Rectal smooth muscle tissue (tissue), 1 donor: ENCODE results near the gene BPIFB4.
"Not testable (repeated sequence)": the region's sequence is repeated elsewhere in the genome, so short reads cannot be mapped to it uniquely, and the experiment has no call there.

Experiments
- H3K27ac ChIP-seq: one replicate; pipeline ENCODE4 v1.7.0; 2013; ENCODE audit warnings: low read depth, low read length, inconsistent platforms
- H3K27me3 ChIP-seq: one replicate; pipeline ENCODE4 v1.7.0; 2013; ENCODE audit warnings: low read length; ENCODE audit not compliant: control insufficient read depth, insufficient read depth
- H3K36me3 ChIP-seq: one replicate; pipeline ENCODE4 v1.7.0; 2013; ENCODE audit warnings: low read length; ENCODE audit not compliant: control insufficient read depth, insufficient read depth
- H3K4me1 ChIP-seq: one replicate; pipeline ENCODE4 v1.7.0; 2013; ENCODE audit warnings: low read length; ENCODE audit not compliant: control insufficient read depth, insufficient read depth
- H3K4me3 ChIP-seq: one replicate; pipeline ENCODE4 v1.7.0; 2013; ENCODE audit warnings: low read length
- H3K9ac ChIP-seq: one replicate; pipeline ENCODE4 v1.7.0; 2013; ENCODE audit warnings: low read length

The BPIFB4 gene

GRCh38 chr20:33097001-33097400, 17.6 kb downstream of the BPIFB4 start:
- Histone ChIP-seq H3K27ac (no peak overlapping the region), H3K36me3 (no peaks in the 10 kb centered on the region), H3K4me1 (no peaks in the 10 kb centered on the region), H3K9ac (no peak overlapping the region), H3K4me3 (no peak overlapping the region), H3K27me3 (no peaks in the 10 kb centered on the region)

- Histone ChIP-seq H3K27ac (no peak overlapping the region), H3K27me3 (no peaks in the 10 kb centered on the region), H3K36me3 (no peaks in the 10 kb centered on the region), H3K9ac (no peak overlapping the region), H3K4me3 (no peak overlapping the region), H3K4me1 (no peaks in the 10 kb centered on the region)
Measured at GRCh38 chr20:33099843-33100538, 20.5 kb downstream of the BPIFB4 start.

GRCh38 chr20:33103556-33103955, 24.1 kb downstream of the BPIFB4 start:
- H3K27ac ChIP-seq = no peak overlapping the region
- H3K36me3 ChIP-seq = no peaks in the 10 kb centered on the region
- H3K4me1 ChIP-seq = no peaks in the 10 kb centered on the region
- H3K9ac ChIP-seq = no peak overlapping the region
- H3K4me3 ChIP-seq = no peak overlapping the region
- H3K27me3 ChIP-seq = no peaks in the 10 kb centered on the region

- H3K9ac ChIP-seq = no peak overlapping the region
- H3K27ac ChIP-seq = no peak overlapping the region
- no peak overlapping the region for H3K4me3 ChIP-seq
- H3K4me1 ChIP-seq = no peaks in the 10 kb centered on the region
- no peaks in the 10 kb centered on the region for H3K36me3 ChIP-seq
- H3K27me3 ChIP-seq = no peaks in the 10 kb centered on the region
Measured at GRCh38 chr20:33104336-33104735, 24.9 kb downstream of the BPIFB4 start.

- Histone ChIP-seq H3K9ac (no peak overlapping the region), H3K27ac (no peak overlapping the region)
Measured at GRCh38 chr20:33105316-33105924, 26.0 kb downstream of the BPIFB4 start.

DNA sequence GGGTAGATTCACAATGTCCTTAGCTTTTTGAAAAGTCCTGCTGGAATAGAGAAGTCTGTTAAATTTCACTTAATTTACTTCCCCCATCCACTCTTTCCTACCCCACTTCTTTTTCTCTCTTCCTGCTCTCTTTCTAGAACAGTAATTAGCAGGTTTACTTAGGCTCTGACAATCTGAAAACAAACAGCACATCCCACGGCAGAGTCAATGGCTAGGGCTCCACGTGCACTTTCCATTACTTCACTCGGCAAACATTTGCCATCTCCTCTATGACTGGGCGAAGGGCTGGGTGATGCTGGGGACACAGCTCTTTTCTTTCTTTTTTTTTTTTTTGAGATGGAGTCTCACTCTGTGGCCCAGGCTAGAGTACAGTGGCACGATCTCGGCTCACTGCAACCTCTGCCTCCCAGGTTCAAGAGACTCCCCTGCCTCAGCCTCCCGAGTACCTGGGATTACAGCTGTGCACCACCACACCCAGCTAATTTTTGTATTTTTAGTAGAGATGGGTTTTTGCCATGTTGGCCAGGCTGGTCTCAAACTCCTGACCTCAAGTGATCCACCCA, 26.7 kb downstream of the BPIFB4 start:
- not testable (repeated sequence) for H3K4me1 ChIP-seq, H3K9ac ChIP-seq, H3K36me3 ChIP-seq, H3K27ac ChIP-seq, H3K27me3 ChIP-seq, H3K4me3 ChIP-seq

More at GRCh38 chr20:33105316-33105924, 26.0 kb downstream of the BPIFB4 start:
- no peaks in the 10 kb centered on the region for H3K27me3 ChIP-seq
- H3K36me3 ChIP-seq = no peaks in the 10 kb centered on the region
- H3K4me3 ChIP-seq = no peak overlapping the region
- H3K4me1 ChIP-seq = no peaks in the 10 kb centered on the region

DNA sequence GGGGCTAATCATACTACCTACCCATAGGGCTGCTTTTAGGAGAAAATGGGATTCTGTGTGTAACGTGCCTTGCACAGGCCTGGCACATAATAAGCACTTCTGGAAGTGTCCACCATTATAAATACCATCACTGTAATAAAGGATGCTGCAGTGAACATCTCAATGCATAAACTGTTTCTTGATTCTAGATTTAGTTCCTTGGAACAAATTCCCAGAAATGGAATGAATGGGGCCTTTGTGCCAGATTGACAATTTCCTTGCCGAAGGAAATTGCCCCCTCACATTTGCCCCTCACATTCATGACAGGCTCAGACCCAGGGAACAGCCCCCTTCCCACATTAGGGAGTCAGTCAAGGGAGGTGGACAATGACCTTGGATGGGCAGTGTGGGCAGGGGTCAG, 29.2 kb downstream of the BPIFB4 start:
- H3K27me3 ChIP-seq = no peaks in the 10 kb centered on the region
- H3K36me3 ChIP-seq = no peaks in the 10 kb centered on the region
- no peak overlapping the region for H3K9ac ChIP-seq
- no peak overlapping the region for H3K27ac ChIP-seq
- H3K4me1 ChIP-seq = no peaks in the 10 kb centered on the region
- H3K4me3 ChIP-seq = no peak overlapping the region

GRCh38 chr20:33110147-33110825, 30.8 kb downstream of the BPIFB4 start:
- Histone ChIP-seq H3K27ac (no peak overlapping the region), H3K4me1 (no peaks in the 10 kb centered on the region), H3K36me3 (no peaks in the 10 kb centered on the region), H3K4me3 (no peak overlapping the region), H3K9ac (no peak overlapping the region), H3K27me3 (no peaks in the 10 kb centered on the region)

DNA sequence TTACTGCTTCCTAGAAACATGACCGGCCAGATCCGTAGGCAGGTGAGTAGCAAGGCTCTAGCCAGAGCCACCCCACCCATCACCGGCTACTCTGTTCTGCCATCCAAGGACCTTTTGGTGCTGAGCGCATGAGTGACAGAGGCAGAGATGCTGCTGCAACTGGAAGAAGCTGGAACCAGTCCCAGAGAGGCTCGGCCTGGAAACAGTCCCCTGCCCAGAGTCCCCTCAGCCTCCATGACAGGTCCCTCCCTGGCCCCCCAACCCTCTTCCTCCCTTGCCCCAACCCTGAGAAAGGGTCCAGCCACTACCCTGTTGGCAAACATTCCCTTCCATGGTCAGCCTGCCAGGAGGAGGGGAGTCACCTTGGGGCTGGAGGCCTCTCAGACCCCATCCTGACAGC, 31.9 kb downstream of the BPIFB4 start:
- H3K4me1 ChIP-seq = no peaks in the 10 kb centered on the region
- H3K9ac ChIP-seq = no peak overlapping the region
- no peak overlapping the region for H3K4me3 ChIP-seq
- no peak overlapping the region for H3K27ac ChIP-seq
- H3K36me3 ChIP-seq = no peaks in the 10 kb centered on the region
- no peaks in the 10 kb centered on the region for H3K27me3 ChIP-seq

DNA sequence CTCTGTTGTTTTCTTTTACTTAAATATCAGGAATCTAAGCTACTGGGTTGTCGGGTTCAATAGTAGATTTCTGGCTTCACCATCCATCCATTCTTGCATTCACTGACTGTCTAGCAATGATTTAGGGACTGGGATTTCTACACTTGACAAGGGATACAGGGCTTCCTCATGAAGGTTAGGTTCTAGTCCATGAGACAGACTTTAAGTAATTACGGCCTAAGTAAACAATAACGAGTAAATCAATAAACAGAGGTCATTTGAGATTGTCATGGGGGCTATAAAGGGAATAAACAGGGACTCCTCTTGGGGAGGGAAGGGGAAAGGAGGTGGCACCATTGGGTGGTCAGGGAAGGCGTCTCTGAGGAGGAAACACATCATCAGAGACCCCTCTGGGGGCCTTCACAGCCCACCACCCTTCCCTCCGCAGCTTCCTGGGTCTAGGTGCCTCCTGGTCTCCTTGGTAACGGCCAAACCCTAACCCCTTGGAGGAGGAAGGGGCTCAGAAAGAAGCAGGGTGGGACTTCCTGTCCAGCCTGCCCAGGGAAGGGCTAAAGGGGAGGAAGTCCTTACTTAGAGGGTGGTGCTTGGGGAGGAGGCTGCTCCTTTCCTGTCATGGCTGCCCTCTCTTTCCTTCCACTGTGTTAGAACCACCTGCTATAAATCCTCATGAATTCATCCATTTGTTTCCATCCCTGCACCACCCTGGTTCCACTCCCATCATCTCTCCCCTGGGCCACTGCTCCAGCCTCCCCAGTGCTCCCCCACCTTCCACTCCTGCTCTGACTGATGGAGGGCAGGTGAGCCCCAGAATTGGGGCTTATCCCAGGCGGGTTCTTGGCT, 33.3 kb downstream of the BPIFB4 start:
- no peaks in the 10 kb centered on the region for H3K4me1 ChIP-seq

DNA sequence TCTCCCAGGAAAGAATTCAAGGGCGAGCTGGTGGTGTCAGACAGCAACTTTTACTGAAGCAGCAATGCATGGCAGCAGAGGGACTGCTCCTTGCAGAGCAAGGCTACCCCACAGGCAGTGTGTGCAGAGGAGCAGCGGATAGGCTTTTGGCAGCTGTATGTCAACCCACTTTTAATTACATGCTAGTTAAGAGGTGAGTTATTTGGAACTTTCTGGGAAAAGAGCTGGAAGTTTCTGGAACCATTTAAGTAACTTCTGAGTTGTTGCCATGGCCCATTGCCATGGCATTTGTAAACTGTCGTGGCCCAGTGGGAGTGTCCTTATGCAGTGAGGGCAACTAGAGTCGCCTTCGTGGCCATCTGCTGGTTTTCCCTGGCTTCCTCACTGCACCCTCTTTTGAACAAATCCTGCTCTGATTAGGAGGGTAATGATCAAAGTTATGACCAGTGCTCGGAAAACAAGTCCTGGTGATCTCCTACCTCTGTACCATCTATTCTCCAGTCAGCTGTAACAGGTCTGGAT, 34.0 kb downstream of the BPIFB4 start:
- Histone ChIP-seq H3K27me3 (no peaks in the 10 kb centered on the region), H3K4me3 (no peak overlapping the region), H3K4me1 (no peaks in the 10 kb centered on the region), H3K9ac (no peak overlapping the region), H3K27ac (no peak overlapping the region), H3K36me3 (no peaks in the 10 kb centered on the region)

More for the DNA sequence above, 33.3 kb downstream of the BPIFB4 start:
- H3K4me3 ChIP-seq = no peak overlapping the region
- H3K36me3 ChIP-seq = no peaks in the 10 kb centered on the region
- H3K27ac ChIP-seq = no peak overlapping the region
- H3K27me3 ChIP-seq = no peaks in the 10 kb centered on the region
- no peak overlapping the region for H3K9ac ChIP-seq

DNA sequence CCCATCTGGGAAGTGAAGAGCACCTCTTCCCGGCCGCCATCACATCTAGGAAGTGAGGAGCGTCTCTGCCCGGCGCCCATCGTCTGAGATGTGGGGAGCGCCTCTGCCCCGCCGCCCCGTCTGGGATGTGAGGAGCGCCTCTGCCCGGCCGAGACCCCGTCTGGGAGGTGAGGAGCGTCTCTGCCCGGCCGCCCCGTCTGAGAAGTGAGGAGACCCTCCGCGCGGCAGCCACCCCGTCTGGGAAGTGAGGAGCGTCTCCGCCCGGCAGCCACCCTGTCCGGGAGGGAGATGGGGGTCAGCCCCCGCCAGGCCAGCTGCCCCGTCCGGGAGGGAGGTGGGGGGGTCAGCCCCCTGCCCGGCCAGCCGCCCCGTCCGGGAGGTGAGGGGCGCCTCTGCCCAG, 36.1 kb downstream of the BPIFB4 start:
- H3K27me3 ChIP-seq, H3K36me3 ChIP-seq, H3K9ac ChIP-seq, H3K4me1 ChIP-seq, H3K4me3 ChIP-seq, H3K27ac ChIP-seq: not testable (repeated sequence)
